Loucy (cell line): ENCODE measurements around the gene NME1.

Experiments
- H2AFZ ChIP-seq: fragments of 200-600 bp; sonication (generic); 2 replicates; pipeline ENCODE4 v1.6.0; 2016; ENCODE audit warnings: antibody characterized with exemption, mild to moderate bottlenecking, low read length, moderate library complexity
- H3F3A ChIP-seq: fragments of 200-600 bp; 2 replicates; pipeline ENCODE4 v1.6.0; 2016; ENCODE audit warnings: antibody characterized with exemption, low read depth, mild to moderate bottlenecking
- H3K27me3 ChIP-seq: fragments of 200-600 bp; sonication (generic); 2 replicates; pipeline ENCODE4 v1.6.1; 2014; ENCODE audit warnings: low read length, mild to moderate bottlenecking; ENCODE audit not compliant: insufficient read depth, poor library complexity, severe bottlenecking
- H3K36me3 ChIP-seq: fragments of 200-600 bp; sonication (generic); 2 replicates; pipeline ENCODE4 v1.6.1; 2016; ENCODE audit warnings: low read length; ENCODE audit not compliant: insufficient read depth
- H3K4me1 ChIP-seq: fragments of 200-600 bp; sonication (generic); 2 replicates; pipeline ENCODE4 v1.5.1; 2014; ENCODE audit warnings: low read length, mild to moderate bottlenecking; ENCODE audit not compliant: insufficient read depth, poor library complexity, severe bottlenecking
- H3K4me2 ChIP-seq: fragments of 200-600 bp; sonication (generic); 2 replicates; pipeline ENCODE4 v1.6.0; 2014; ENCODE audit warnings: antibody characterized with exemption, low read length, low read depth, mild to moderate bottlenecking; ENCODE audit not compliant: poor library complexity, severe bottlenecking
- H3K4me3 ChIP-seq: fragments of 200-600 bp; sonication (generic); 2 replicates; pipeline ENCODE4 v1.5.1; 2014; ENCODE audit warnings: low read length, mild to moderate bottlenecking, mixed read lengths; ENCODE audit not compliant: poor library complexity, severe bottlenecking
- H3K79me2 ChIP-seq: fragments of 200-600 bp; sonication (generic); 2 replicates; pipeline ENCODE4 v1.6.1; 2014; ENCODE audit warnings: low read length; ENCODE audit not compliant: insufficient read depth
- H3K9ac ChIP-seq: fragments of 200-600 bp; sonication (generic); 2 replicates; pipeline ENCODE4 v1.6.0; 2014; ENCODE audit warnings: mild to moderate bottlenecking, low read depth, low read length, moderate library complexity; ENCODE audit not compliant: poor library complexity, severe bottlenecking
- H3K9me2 ChIP-seq: fragments of 200-600 bp; sonication (generic); replicated peaks from 2 replicates; pipeline ENCODE4 v1.6.1; 2016; ENCODE audit warnings: low read depth, low read length, mixed read lengths
- H3K9me3 ChIP-seq: fragments of 200-600 bp; sonication (generic); 2 replicates; pipeline ENCODE4 v1.6.1; 2014; ENCODE audit warnings: mild to moderate bottlenecking, antibody characterized with exemption, low read length, low read depth; ENCODE audit not compliant: insufficient read depth
- H4K20me1 ChIP-seq: fragments of 200-600 bp; sonication (generic); 2 replicates; pipeline ENCODE4 v1.6.0; 2014; ENCODE audit warnings: antibody characterized with exemption, low read length, mild to moderate bottlenecking; ENCODE audit not compliant: insufficient read depth, poor library complexity, severe bottlenecking
- EZH2phosphoT487 ChIP-seq: fragments of 200-600 bp; IDR thresholded peaks from 2 replicates; pipeline ENCODE4 v1.6.1; 2018; ENCODE audit warnings: antibody characterized with exemption, mild to moderate bottlenecking, moderate library complexity, borderline replicate concordance
- TF ChIP-seq, protein P1 (sequence below): fragments of 200-600 bp; sonication (generic); conservative IDR thresholded peaks from 2 replicates; pipeline ENCODE4 v1.5.1; 2014; ENCODE audit warnings: mild to moderate bottlenecking, antibody characterized with exemption, low read length

The NME1 gene

DNA sequence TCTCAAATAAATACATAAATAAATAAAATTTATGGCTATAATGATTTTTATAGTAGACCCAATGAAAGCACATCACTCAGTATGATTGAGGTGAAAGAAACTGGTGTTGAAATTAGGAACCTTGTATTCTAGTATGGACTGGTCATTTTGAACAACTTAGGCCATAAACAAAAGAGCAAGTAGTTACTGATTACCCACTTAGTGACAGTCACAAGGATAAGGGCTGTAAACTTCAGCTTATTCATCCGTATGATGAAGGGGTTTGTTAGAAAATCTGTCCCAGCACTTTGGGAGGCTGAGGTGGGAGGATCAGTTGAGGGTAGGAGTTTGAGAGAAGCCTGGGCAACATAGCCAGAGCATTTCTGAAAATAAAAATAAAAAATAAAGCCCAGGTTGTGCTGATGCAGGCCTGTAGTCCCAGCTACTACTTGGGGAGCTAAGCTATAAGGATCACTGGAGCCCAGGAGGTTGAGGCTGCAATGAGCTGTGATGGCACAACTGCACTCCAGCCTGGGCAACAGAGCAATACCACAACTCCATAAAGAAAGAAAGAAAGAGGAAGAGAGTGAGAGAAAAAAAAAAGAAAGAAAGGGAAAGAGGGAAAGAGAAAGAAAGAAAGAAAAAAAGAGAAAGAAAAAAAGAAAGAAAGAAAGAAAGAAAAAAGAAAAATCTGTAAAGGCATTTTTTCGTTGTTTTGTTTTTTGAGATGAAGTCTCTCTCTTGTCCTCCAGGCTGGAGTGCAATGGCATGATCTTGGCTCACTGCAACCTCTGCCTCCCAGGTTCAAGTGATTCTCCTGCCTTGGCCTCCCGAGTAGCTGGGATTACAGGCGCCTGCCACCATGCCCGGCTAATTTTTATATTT, 28.5 kb upstream of the NME1 start:
- H2AFZ ChIP-seq = no peak overlapping the region; the same call in 1 of the 2 replicates
- no peak overlapping the region for H3K9ac ChIP-seq
- no peaks in the 10 kb centered on the region for H3K9me3 ChIP-seq
- H3F3A ChIP-seq = no peaks in the 10 kb centered on the region; the same call in 1 of the 2 replicates
- H3K4me1 ChIP-seq = peaks cover 9% of the 10 kb centered on the region
- no peaks in the 10 kb centered on the region for H3K27me3 ChIP-seq
- peaks cover 2% of the 10 kb centered on the region for H4K20me1 ChIP-seq
- H3K4me2 ChIP-seq = no peak overlapping the region
- no peaks in the 10 kb centered on the region for H3K36me3 ChIP-seq
- H3K79me2 ChIP-seq = peaks cover 7% of the 10 kb centered on the region
- H3K4me3 ChIP-seq = no peak overlapping the region
- no peak for TF ChIP-seq EZH2phosphoT487
- TF ChIP-seq, protein P1, sequence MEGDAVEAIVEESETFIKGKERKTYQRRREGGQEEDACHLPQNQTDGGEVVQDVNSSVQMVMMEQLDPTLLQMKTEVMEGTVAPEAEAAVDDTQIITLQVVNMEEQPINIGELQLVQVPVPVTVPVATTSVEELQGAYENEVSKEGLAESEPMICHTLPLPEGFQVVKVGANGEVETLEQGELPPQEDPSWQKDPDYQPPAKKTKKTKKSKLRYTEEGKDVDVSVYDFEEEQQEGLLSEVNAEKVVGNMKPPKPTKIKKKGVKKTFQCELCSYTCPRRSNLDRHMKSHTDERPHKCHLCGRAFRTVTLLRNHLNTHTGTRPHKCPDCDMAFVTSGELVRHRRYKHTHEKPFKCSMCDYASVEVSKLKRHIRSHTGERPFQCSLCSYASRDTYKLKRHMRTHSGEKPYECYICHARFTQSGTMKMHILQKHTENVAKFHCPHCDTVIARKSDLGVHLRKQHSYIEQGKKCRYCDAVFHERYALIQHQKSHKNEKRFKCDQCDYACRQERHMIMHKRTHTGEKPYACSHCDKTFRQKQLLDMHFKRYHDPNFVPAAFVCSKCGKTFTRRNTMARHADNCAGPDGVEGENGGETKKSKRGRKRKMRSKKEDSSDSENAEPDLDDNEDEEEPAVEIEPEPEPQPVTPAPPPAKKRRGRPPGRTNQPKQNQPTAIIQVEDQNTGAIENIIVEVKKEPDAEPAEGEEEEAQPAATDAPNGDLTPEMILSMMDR = no peak
- no peaks in the 10 kb centered on the region for H3K9me2 ChIP-seq

DNA sequence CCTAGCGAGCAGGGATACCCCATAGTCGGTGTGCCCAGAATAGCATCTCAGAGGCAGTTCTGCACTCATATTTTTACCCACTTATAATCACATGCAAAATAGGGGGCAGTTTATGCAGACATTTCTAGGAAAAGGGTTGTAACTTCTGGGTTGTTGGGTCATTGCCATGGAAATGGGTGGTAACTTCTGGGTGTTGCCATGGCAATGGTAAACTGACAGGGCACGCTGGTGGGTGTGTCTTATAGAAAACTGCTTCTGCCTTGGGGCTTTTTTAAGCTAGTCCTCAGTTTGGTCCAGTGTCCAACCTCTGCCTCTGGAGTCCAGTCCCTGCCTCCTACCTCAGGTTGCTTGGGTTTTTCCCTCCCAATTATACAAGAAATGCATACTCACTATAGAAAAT, 25.3 kb upstream of the NME1 start:
- H2AFZ ChIP-seq = no peak overlapping the region
- no peaks in the 10 kb centered on the region for H3K27me3 ChIP-seq
- no peaks in the 10 kb centered on the region for H3F3A ChIP-seq
- no peak overlapping the region for H3K4me3 ChIP-seq
- no peaks in the 10 kb centered on the region for H3K4me1 ChIP-seq
- H3K36me3 ChIP-seq = no peaks in the 10 kb centered on the region
- no peak overlapping the region for H3K9ac ChIP-seq
- TF ChIP-seq, protein P1 = no peak
- no peak for TF ChIP-seq EZH2phosphoT487
- no peak overlapping the region for H3K4me2 ChIP-seq
- H3K79me2 ChIP-seq = no peaks in the 10 kb centered on the region
- H3K9me3 ChIP-seq = no peaks in the 10 kb centered on the region
- H4K20me1 ChIP-seq = no peaks in the 10 kb centered on the region
- no peaks in the 10 kb centered on the region for H3K9me2 ChIP-seq

DNA sequence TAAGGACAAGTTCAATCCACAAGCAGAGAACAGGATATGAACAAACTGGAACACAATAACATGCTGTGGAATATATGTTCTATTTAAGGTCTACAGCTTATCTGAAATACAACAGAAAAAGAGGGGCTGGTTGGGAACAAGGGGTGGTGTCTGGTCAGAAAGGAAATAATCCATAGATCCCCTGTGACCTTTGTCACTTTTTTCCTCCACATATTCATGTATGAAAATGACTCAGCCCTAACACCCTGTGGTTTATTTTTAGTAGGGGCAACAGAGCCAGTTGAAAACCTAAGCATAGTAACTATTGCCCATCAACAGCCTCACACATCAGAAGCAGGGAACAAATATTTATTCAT, 20.4 kb upstream of the NME1 start:
- H3K9me3 ChIP-seq = no peaks in the 10 kb centered on the region
- H3K4me2 ChIP-seq = no peak overlapping the region
- H3K4me3 ChIP-seq = no peak overlapping the region
- no peaks in the 10 kb centered on the region for H4K20me1 ChIP-seq
- H3K27me3 ChIP-seq = no peaks in the 10 kb centered on the region
- no peaks in the 10 kb centered on the region for H3K36me3 ChIP-seq
- no peaks in the 10 kb centered on the region for H3K79me2 ChIP-seq
- H2AFZ ChIP-seq = peak overlapping the region; percentile 73
- TF ChIP-seq, protein P1 = no peak
- TF ChIP-seq EZH2phosphoT487 = no peak
- no peaks in the 10 kb centered on the region for H3K9me2 ChIP-seq
- H3F3A ChIP-seq = no peaks in the 10 kb centered on the region
- H3K9ac ChIP-seq = no peak overlapping the region
- no peaks in the 10 kb centered on the region for H3K4me1 ChIP-seq
